Activated T-cell treated with anti-CD3 and anti-CD28 coated beads for 48 hours (primary cell): ENCODE measurements around the gene ZNG1A.
"Not testable (repeated sequence)": the region's sequence is repeated elsewhere in the genome, so short reads cannot be mapped to it uniquely, and the experiment has no call there.

Experiments
- DNase-seq: peaks from one replicate; pipeline ENCODE4 v3.0.0-alpha.2; 2020; ENCODE audit warnings: low read depth

Gene ZNG1A

GRCh38 chr9:98775-99174 is 80.1 kb downstream of the ZNG1A start:
- not testable (repeated sequence) for DNase-seq

- not testable (repeated sequence) for DNase-seq
These were observed 83.9 kb downstream of the ZNG1A start for GRCh38 chr9:94992-95391.

- DNase-seq: not testable (repeated sequence)
These were observed 84.5 kb downstream of the ZNG1A start for GRCh38 chr9:94323-94722.

- not testable (repeated sequence) for DNase-seq
These were observed 84.9 kb downstream of the ZNG1A start for GRCh38 chr9:93909-94308.

GRCh38 chr9:90851-91250 is 88.0 kb downstream of the ZNG1A start:
- DNase-seq: not testable (repeated sequence)

GRCh38 chr9:88396-89037 is 90.3 kb downstream of the ZNG1A start:
- DNase-seq: not testable (repeated sequence)

- not testable (repeated sequence) for DNase-seq
These were observed 91.0 kb downstream of the ZNG1A start for GRCh38 chr9:87860-88259.

GRCh38 chr9:87105-87504 is 91.8 kb downstream of the ZNG1A start:
- DNase-seq: not testable (repeated sequence)

GRCh38 chr9:86697-87096 is 92.2 kb downstream of the ZNG1A start:
- not testable (repeated sequence) for DNase-seq

- DNase-seq: not testable (repeated sequence)
These were observed 95.7 kb downstream of the ZNG1A start for GRCh38 chr9:82932-83689.

GRCh38 chr9:78333-78732 is 100.5 kb downstream of the ZNG1A start:
- DNase-seq: not testable (repeated sequence)

- DNase-seq: not testable (repeated sequence)
These were observed 102.5 kb downstream of the ZNG1A start for GRCh38 chr9:76389-76788.

- DNase-seq: not testable (repeated sequence)
These were observed 104.8 kb downstream of the ZNG1A start for GRCh38 chr9:73900-74525.

GRCh38 chr9:73076-73899 is 105.6 kb downstream of the ZNG1A start:
- DNase-seq: peak; percentile 4
